Medulla oblongata (tissue), 1 donor: Measurements from ENCODE around the gene ZBTB7C.
A peak's percentile ranks its signal among the peaks of the same experiment; 100 is the strongest.
"Not testable (repeated sequence)": the region's sequence is repeated elsewhere in the genome, so short reads cannot be mapped to it uniquely, and the experiment has no call there.

Source experiments
- DNase-seq: peaks from one replicate; pipeline ENCODE4 v3.0.0-alpha.2; 2015; ENCODE audit errors: extremely low spot score

The ZBTB7C gene

DNA sequence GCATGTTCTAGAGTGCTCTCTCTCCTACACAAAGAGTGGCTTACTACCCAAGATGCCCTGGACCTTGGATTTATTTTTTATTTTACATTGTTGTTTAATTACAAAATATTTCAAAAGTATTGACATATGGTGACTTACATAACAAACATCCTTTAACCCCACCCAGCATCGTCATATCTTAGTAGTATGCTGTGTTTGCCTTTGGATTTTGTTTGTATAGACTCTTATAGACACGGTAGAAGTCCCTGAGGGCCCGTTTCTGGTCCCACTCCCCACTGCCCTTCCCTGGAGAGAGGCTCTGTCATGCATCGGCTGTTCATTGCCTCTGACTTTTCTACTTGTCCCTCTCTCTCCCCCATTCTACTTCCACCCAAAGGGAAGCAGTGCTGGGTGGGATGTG is 112.0 kb downstream of the ZBTB7C start:
- no peak for DNase-seq

DNA sequence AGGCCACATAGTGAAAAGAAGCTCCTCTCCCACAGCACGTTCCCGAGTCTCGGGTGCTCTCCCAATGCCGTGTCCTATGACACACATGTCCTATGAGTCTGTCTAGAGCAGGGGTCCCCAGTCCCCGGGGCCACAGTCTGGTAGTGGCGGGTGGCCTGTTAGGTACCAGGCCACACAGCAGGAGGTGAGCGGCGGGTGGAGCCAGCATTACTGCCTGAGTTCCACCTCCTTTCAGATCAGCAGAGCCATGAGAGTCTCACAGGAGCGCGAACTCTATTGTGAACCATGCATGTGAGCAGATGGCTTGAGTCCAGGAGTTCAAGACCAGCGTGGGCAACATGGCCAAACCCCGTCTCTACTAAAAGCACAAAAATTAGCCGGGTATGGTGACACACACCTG is 112.6 kb downstream of the ZBTB7C start:
- no peak for DNase-seq

DNA sequence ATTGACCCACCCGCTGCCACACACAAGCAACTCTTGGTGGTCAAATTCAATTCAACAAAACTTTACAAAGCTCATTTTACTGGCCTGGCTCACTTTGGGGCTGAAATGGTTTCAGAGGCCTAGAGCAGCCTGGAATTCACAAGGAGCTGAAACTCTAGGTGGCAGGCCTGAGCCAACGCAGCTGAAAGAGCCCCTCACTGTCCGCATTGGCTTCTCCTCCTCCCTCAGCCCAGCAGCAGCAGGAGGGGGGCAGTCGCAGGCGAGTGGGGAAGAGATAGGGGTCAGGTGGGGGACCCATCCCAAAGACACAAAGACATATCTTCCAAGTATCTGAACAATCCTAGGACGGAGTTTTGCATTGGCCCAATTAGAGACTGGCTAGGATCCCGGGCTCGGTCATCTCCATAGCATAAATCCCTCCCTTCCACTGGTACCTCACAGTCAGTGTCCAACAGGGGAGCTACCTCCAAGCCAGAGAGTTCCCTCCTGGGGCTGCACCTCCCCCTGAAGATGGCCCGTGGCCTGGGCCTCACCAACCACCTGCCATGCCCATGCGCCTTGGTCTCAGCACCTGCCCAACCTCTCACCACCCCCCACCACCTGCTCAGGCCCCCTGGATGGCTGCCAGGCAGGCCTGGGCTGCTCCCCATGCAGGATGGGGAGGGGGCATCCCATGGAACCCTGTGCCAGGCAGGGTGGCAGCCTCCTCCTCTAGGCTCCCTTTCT is 113.4 kb downstream of the ZBTB7C start:
- DNase-seq = peak; percentile 29

DNA sequence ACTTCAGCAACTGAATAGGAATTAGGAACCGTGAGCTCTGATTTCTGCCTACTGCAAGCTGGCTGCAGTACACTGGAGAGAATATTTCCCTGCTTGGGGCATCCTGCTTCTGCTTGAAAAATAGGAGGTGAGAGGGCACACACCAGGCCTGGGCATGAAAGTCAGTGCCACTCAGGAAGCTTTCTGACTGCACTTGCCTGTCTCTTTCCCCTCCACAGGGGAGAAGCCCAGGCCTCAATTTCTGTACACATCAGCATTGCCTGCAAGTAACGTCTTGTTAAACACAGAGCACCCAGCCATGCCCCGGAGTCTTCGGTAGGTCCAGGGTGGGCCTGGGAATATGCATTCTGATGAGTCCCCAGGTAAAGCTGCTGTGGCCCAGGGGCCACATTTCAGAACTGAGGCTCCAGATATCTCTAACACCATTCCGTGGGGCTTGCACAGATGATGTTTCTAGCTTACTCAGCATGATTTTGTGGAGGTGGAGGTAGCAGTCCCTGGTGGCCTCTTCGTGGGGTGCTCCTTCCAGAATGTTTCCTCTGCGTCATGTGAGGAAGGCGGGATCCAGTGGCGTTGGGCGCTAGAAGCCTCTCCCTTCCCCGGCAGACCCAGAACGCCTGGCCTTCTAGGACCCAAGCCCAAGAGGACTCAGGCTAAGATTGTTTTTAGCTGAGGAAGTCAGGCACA is 114.1 kb downstream of the ZBTB7C start:
- DNase-seq = no peak

DNA sequence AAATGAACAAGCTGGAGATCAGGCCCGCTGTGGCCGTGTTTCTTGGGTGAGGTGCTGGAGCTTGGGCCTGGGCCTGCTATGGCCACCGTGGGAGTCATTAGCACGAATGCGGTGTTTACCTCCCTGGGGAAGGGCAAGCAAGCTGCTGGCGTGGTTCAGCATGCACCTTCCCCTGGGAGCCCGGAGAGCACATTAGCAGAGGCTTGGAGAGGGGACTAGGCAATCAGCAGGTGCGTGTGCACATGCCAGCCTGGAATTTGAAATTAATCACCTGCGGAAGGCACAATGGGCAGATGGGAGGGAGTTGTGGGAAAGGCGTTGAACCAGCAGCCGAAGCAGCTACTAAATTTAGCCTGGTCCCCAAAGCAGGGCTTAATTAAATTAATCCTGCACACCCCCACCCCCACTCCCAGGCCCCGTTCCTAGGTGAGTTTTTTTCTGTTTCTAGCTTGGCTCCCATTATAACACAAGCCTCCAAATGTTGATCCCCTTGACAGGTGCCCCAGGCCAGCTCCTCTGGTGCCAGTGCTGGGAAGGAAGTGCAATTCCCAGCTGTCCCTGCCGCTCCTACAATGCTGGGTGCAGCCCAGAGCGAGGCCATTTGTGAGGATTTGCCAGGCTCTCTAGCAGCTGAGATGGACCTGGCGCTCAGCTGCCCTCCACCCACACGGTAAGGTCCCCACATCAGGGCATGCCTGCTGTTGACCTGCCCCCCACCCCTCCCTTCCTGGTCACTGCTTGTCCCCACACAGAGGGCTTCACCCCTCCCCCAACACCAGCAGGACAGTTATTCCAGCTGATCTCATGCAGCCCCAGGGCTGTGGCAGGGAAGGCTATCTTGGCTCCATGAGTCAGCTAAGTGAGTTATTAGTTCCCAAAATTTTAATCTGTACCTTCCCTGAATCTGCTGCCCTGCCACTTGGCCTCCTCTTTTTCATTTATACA is 115.0 kb downstream of the ZBTB7C start:
- no peak for DNase-seq

DNA sequence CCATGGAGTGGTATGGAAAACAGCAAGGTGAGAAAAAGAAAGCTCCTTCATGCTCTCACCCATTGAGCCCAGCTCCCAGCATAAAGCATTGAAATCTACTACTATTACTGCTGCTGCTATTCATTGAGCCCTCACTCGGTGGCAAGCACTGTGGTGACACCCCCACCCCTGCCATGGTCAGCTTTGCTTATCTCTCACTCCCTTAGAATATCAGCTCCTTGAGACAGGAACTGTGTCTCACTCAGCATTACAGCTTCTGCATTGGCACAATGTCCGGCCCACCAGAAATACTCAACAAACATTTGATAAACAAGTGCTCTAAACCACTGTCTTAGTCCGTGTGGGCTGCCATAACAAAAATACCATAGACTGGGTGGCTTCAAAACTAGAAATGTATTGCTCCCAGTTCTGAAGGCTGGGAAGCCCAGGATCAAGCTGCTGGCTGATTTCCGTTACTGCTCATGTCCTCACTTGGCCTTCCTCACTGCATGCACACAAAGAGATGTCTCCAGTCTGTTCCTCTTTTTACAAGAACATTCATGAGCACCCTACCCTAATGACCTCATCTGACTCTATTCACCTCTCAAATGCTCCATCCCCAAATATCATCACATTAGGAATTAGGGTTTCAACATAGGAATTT is 116.3 kb downstream of the ZBTB7C start:
- no peak for DNase-seq

DNA sequence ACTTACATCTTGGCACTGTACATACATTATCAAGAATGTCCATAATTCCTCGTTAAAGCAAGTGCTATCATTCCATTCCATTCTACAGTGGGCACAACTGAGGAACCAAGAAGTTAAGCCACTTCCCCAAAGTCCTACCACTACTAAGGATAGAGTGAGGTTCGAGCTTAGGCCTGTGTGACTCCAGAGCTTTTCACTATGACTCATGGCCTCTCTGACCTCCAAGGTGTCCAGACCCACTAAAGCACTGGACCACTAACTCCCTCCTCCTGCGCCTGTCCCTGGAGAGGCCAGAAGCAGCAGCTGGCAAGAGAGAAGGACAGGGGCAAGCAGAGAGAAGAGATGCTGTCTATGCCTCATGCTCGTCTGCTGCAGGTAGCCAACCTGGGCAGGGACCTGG is 117.0 kb downstream of the ZBTB7C start:
- DNase-seq = no peak

DNA sequence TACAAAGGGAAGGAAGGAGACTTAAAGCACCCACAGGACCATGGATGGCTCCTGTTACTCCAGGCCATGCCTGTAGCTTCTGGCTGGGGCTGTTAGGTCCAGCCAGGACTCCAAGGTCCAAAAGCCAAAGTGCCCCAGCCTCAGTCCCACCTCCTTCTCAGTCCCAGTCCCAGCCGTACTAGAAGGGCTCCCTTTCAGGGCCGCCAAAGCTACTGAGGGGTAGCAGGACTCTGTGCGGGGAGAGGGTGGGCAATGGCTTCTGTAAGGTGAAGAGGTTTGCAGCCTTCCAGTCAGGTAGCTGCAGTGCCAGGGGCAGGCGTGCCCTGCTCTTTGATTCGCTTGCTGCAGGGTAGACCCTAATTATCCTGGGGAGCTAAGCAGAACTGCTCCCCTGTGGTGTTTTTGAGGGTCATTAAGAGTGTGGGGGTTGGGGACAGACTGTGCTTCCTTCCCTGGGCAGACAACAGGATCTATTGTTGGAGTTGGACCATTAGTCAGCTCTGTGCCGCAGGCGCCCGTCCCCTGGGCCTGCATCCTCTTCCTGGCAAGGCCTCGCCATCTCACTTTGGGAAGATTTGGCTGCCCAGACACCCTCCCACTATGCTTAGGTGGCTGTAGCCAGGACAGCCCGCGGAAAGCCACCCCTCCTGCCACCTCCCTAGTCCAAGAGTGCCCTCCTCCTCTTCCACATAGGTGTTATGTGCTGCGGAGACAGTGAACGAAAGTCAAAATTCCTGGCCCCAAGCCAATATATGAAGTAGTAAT is 118.8 kb downstream of the ZBTB7C start:
- peak; percentile 51 for DNase-seq

DNA sequence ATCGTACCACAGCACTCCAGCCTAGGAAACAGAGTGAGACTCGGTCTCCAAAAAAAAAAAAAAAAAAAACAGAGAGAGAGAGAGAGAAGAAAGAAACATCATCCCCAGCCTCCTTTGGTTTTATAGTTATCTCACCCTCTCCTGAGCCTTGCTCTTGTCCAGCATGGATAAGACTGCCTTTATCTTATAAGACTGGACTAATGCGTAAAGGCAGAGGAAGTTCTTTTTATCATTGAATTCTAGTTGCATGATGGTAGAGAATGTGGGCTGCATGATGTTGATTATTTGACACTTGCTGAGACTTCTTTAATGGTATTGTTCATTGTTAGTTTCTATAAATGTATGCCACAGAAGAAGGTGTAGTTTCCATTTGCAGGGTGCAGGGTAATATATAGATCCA is 124.4 kb downstream of the ZBTB7C start:
- no peak for DNase-seq

DNA sequence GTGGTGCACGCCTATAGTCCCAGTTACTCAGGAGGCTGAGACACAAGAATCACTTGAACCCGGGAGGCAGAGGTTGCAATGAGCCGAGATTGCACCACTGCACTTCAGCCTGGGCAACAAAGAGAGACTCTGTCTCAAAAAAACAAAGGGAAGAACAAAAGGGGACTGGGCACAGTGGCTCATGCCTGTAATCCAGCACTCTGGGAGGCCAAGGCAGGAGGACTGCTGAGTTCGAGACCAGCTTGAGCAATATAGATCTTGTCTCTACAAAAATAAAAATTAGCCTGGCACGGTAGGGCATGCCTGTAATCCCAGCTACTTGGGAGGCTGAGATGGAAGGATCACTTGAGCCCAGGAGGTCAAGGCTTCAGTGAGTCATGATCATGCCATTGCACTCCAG is 125.2 kb downstream of the ZBTB7C start:
- DNase-seq = not testable (repeated sequence)

DNA sequence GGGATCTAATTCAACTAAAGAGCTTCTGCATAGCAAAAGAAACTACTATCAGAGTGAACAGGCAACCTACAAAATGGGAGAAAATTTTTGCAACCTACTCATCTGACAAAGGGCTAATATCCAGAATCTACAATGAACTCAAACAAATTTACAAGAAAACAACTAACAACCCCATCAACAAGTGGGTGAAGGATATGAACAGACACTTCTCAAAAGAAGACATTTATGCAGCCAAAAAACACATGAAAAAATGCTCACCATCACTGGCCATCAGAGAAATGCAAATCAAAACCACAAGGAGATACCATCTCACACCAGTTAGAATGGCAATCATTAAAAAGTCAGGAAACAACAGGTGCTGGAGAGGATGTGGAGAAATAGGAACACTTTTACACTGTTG is 127.7 kb downstream of the ZBTB7C start:
- DNase-seq = not testable (repeated sequence)

DNA sequence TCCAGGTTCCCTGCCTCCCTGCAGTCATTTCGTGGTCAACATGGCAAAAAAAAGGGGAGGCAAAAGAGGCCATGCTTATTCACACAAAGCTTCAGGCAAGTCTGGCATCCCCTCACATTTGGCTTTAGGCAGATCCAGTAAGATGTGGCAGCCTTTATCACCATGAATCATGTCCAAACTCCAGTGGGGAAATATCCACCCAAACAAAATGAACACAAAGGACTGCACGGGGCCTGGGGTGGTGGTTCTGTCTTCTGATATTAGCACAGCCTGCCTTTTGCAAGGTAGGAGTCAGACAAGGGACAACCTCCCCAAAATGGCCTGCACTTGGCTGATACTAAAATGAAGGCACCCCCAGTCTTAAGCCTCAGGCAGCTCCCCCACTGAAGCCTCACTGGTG is 129.9 kb downstream of the ZBTB7C start:
- DNase-seq = no peak

DNA sequence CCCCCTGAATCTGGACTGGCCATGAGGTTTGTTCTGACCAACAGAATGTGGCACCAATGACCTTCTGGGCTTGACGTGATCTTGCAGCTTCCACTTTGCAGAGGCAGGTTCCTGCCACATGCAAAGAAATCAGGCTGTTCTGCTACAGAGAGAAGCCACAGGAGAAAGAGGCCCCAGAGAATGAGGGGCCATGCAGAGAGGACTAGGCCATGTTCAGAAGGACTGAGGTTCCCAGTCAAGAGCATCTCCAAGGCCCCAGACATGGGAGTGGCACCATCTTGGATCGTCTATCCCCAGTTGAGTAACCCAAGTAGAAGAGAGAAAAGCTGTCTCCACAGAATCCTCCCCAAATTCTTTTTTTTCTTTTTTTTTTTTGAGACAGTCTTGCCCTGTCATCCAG is 131.1 kb downstream of the ZBTB7C start:
- DNase-seq = no peak

DNA sequence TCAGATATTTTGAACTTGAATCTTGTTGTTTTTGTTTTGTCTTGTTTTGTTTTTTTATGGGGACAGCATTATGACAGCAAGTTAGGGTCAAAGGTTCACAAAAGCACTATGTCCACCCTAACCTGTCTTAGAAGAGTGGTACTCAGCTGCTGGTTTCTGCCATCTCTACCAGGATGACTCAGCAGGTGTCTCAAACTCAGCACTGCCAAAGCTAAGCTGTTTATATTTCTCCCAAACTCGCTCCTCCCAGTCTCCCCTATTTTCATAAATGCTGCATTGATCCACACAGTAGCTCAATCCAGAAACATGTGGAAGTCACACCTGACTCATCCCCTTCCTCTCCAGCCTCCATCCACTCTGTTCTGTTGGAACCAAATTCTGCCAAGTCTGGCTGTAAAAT is 134.9 kb downstream of the ZBTB7C start:
- DNase-seq = no peak

DNA sequence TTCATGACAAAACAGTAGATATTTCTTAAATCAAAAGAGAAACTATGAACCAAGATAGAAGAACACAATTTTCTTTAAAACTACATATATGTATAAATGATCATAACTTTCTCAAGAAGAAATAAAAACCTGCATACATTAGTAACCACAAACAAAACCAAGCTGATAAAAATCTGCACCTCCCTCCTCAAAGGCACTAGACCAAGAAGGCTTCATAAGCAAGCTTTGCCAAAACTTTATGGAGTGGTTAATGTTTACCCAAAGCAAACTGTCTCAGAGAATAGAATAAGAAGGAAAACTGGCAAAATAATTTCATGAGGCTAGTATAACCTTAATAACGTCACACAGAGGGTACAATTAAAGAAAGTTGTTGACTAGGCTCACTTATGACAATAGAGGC is 138.3 kb downstream of the ZBTB7C start:
- DNase-seq = no peak

DNA sequence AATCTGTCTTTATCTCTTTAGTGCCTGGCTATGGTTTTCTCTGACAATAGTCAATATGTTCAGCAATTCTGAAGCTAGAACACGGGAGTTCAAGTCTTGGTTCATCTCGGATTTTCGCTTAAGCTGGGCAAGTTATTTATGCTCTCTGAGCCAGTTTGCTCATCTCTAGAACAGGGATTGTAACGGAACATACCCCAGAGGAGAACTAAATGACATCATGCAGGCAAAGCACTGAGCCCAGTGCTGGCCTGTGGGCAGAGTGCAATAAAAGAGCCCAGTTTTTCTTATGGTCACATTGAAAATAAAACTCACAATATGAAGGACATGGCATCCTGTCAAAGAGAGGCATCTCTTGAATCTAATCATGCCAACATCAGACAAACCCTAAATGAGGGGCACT is 143.9 kb downstream of the ZBTB7C start:
- DNase-seq = peak; percentile 19

DNA sequence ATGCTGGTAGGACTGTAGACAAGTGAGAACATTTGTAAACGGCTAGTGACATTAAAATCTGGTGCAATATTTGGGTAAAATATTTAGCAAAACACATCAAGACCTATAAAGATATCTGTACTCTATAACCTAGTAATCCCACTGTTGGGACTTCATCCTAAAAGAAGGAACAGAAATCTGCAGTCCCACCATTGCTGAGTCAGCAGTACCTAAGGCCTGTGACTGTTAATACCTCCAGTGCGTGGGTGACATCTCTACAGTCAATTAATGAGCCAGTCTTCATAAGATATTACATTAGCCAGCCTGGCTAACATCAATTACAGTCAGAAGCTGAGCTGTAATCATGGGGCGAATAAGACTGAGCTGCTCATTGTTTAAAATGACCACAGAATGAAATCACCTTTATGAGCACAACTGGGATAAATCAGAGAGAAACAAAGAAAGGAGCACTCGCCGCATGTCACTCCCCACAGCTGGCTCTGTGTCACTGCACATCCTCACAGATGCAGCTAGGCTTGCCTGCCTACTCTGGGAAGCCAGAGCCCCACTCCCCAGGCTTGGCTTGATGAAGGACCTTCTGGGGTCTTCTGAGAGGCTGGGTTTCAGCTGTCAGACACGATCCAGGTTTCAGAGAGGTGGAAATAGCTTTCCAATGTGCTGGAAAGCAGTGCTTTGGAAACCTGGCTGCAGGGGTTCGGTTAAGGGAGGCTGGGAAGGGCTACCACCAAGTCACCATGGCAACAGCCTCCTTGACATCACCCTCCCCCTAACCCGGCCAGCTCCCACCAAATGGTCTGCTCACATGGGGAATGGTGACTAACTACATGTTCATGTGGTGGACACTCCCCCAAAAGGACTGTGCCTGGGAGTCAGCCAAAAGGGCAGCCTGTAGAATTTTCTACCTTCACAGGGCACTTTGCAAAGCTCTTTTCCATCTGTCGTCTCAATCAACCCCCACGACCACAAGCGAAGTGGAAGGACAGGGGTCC is 145.0 kb downstream of the ZBTB7C start:
- DNase-seq = no peak

DNA sequence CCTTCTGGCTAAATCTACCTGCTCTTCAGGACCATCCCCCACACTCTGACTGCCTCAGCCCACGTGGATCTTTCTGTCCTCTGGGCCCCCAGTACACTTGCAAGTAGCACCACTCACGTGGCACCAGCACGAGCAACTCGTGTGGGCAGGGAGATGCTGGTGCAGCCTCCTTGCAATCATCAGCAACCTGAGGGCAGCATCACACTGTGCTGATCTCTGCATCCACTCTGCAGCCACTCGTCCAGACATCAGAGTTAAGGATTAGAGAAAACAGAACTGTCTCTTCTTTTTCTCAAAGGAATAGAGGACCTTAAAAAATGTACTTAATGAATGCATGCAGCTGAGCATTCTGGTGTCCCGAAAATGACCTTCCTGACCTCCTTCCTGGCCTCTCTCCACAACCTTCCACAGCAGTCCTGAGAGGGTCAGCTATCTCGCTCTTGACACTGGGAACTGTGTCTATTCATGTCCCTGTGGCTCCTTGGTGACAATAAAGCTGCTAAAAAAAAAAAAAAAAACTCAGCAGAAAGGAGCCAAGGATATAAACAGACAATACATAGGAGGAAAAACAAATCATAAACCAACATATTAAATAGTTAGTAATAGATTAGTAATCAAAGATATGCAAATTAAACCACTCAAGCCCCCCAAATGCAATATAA is 145.9 kb downstream of the ZBTB7C start:
- no peak for DNase-seq

DNA sequence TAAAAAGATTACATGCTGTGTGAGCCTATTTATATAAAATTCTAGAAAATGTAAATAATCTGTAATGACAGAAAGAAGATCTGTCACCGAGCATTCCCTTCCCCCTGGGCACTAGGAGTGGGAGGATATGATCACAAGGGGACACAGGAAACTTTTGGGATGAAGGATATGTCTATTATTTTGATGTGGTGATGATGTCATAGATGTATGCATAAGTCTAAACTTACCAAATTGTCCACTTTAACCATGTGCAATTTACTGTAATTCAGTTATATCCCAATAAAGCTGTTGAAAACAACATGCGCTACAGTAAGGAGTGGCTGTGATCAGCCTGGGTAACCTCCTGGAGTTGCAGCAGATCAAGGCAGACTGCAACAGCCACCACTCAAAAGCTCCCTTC is 148.9 kb downstream of the ZBTB7C start:
- DNase-seq = no peak
